Parathyroid adenoma (tissue), 2 donors: ENCODE results near the gene PRKD1.

Source experiments
- H2AFZ ChIP-seq: fragments of 300-600 bp; sonication (generic); one replicate; pipeline ENCODE4 v1.7.0; 2017; ENCODE audit warnings: antibody characterized with exemption, mild to moderate bottlenecking
- H3K27ac ChIP-seq: fragments of 300-600 bp; sonication (generic); one replicate; pipeline ENCODE4 v1.7.0; 2017
- H3K27me3 ChIP-seq: fragments of 300-600 bp; sonication (generic); one replicate; pipeline ENCODE4 v1.7.0; 2017; ENCODE audit warnings: low read length; ENCODE audit not compliant: control insufficient read depth, insufficient read depth
- H3K36me3 ChIP-seq: fragments of 300-600 bp; sonication (generic); one replicate; pipeline ENCODE4 v1.7.0; 2017; ENCODE audit warnings: low read length; ENCODE audit not compliant: control insufficient read depth, insufficient read depth
- H3K4me1 ChIP-seq: fragments of 300-600 bp; sonication (generic); one replicate; pipeline ENCODE4 v1.7.0; 2017; ENCODE audit warnings: control low read depth
- H3K4me2 ChIP-seq: fragments of 300-600 bp; sonication (generic); one replicate; pipeline ENCODE4 v1.7.0; 2017; ENCODE audit warnings: low read length
- H3K4me3 ChIP-seq: fragments of 300-600 bp; sonication (generic); one replicate; pipeline ENCODE4 v1.7.0; 2017; ENCODE audit warnings: low read depth, low read length
- H3K79me2 ChIP-seq: fragments of 300-600 bp; sonication (generic); one replicate; pipeline ENCODE4 v1.7.0; 2017; ENCODE audit warnings: control low read depth
- H3K9ac ChIP-seq: fragments of 300-600 bp; sonication (generic); one replicate; pipeline ENCODE4 v1.7.0; 2017; ENCODE audit warnings: mild to moderate bottlenecking
- H3K9me3 ChIP-seq: fragments of 300-600 bp; sonication (generic); one replicate; pipeline ENCODE4 v1.7.0; 2017; ENCODE audit warnings: low read length; ENCODE audit not compliant: control insufficient read depth
- TF ChIP-seq, protein P1 (sequence below): fragments of 300-600 bp; sonication (generic); IDR thresholded peaks from one replicate; pipeline ENCODE4 v1.7.0; 2017; ENCODE audit warnings: antibody characterized with exemption, mild to moderate bottlenecking
- donor health status: primary hyperparathyroidism.

Gene PRKD1

DNA sequence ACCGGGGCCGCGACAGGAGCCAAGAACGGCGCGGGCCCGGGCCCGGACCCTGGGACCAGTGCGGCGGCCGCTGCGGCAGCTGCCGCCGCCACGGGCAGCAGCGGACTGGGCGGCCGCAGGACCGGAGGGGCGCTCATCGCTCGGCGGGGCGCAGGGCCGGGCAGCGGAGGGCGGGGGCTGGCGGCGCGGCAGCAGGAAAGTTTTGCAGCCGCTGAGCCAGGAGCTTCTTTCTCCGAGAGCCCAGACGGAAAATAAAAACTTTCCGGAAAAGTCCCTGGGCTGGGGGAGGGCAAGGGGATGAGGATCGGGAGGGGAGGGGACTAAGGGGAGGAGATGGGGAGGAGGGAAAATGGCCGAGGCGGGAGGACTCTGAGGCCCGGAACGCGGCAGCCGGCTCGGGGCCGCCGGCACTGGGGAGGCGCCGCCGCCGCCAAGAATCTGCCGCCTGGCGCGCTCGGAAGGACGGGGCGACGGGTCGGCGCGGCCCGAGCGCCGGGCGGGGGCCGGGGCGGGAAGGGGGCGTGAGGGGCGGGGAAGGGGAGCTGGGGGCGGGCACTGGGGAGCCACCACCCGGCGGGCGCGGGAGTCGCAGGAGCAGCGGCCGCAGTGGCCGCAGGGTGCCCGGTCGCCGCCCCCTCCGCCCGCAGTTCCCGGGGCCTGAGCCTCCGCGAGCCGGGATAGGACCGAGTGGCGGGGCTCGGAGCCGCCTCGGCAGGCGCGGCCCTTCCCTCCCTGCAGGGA is at the start of gene PRKD1:
TSS of gene PRKD1 (minus strand) at position 472 of the 741 bp plus-strand sequence.
- H3K36me3 ChIP-seq = no peaks in the 10 kb centered on the region
- no peaks in the 10 kb centered on the region for H3K79me2 ChIP-seq
- peak within 1 kb of the TSS; percentile 96 for H3K4me2 ChIP-seq
- H3K4me1 ChIP-seq = peaks cover 10% of the 10 kb centered on the region
- H3K27me3 ChIP-seq = no peaks in the 10 kb centered on the region
- peak within 1 kb of the TSS; percentile 63 for H3K27ac ChIP-seq
- peak within 1 kb of the TSS; percentile 75 for H3K4me3 ChIP-seq
- H3K9me3 ChIP-seq = no peaks in the 10 kb centered on the region
- TF ChIP-seq, protein P1, sequence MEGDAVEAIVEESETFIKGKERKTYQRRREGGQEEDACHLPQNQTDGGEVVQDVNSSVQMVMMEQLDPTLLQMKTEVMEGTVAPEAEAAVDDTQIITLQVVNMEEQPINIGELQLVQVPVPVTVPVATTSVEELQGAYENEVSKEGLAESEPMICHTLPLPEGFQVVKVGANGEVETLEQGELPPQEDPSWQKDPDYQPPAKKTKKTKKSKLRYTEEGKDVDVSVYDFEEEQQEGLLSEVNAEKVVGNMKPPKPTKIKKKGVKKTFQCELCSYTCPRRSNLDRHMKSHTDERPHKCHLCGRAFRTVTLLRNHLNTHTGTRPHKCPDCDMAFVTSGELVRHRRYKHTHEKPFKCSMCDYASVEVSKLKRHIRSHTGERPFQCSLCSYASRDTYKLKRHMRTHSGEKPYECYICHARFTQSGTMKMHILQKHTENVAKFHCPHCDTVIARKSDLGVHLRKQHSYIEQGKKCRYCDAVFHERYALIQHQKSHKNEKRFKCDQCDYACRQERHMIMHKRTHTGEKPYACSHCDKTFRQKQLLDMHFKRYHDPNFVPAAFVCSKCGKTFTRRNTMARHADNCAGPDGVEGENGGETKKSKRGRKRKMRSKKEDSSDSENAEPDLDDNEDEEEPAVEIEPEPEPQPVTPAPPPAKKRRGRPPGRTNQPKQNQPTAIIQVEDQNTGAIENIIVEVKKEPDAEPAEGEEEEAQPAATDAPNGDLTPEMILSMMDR = peak; percentile 18
- H2AFZ ChIP-seq = peak within 1 kb of the TSS; percentile 94
- H3K9ac ChIP-seq = no peak within 1 kb of the TSS

DNA sequence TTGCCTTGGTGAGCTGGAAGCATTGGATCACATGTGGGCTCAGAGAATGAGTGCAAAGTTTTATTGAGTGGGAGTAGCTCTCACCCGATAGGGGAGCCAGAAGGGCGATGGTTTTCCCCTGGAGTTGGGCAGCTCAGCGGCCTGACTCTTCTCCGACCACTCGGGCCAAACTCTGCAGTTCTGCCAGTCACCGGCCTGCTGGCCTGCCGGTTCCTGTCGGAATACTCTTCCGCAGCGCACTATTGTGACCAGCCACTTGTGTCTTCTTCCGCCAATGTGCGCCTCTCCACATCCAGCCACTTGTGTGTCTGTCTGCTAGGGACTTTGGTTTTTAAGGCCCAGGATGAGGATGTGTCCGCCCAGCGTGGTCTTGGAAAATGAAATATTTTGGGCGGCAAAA is 43.5 kb upstream of the PRKD1 start:
- H3K4me1 ChIP-seq = no peaks in the 10 kb centered on the region
- H3K9me3 ChIP-seq = no peaks in the 10 kb centered on the region
- H3K9ac ChIP-seq = no peak overlapping the region
- no peaks in the 10 kb centered on the region for H3K27me3 ChIP-seq
- no peaks in the 10 kb centered on the region for H3K36me3 ChIP-seq
- no peak overlapping the region for H2AFZ ChIP-seq
- TF ChIP-seq, protein P1 = no peak
- H3K27ac ChIP-seq = no peak overlapping the region
- no peak overlapping the region for H3K4me3 ChIP-seq
- H3K4me2 ChIP-seq = no peak overlapping the region
- no peaks in the 10 kb centered on the region for H3K79me2 ChIP-seq

DNA sequence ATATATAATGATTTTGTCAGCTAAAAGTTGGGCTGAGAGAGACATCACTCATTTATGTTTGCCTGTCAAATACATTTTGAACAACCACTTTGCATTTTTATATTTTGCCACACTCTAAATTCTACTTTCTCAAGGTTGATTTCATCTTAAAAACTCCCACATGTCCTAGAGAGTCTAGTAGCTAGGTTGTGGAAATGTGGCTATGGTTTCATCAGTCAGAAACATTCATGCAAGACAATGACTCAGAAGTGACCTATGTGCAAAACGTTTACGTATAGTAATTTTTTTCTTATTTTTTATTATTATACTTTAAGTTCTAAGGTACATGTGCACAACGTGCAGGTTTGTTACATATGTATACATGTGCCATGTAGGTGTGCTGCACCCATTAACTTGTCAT is 27.4 kb upstream of the PRKD1 start:
- Histone ChIP-seq H3K9ac (no peak overlapping the region), H3K36me3 (no peaks in the 10 kb centered on the region), H3K9me3 (no peaks in the 10 kb centered on the region), H3K27ac (no peak overlapping the region), H2AFZ (no peak overlapping the region), H3K4me2 (no peak overlapping the region), H3K27me3 (no peaks in the 10 kb centered on the region), H3K4me3 (no peak overlapping the region), H3K79me2 (no peaks in the 10 kb centered on the region), H3K4me1 (no peaks in the 10 kb centered on the region)
- TF ChIP-seq, protein P1 = no peak

DNA sequence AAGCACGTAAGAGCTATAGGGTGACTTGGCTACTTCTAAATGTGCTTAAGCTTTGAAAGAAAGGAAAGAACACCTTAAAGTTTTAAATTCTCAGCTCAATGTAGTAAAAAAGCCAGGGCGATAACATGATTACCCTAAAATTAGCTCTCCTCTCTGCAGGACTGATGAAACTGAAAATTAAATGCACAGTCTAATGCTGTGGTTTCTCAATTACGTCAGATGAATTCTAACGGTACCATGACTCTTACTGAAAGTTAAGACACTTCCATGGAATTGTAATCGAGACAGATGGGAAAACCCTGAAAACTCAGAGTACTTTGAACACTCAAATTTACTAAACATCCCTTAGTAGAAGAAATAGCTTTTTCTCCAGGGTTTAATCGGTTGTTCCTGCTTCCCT is 25.9 kb upstream of the PRKD1 start:
- Histone ChIP-seq H3K4me1 (no peaks in the 10 kb centered on the region), H3K27ac (no peak overlapping the region), H3K79me2 (no peaks in the 10 kb centered on the region), H2AFZ (no peak overlapping the region), H3K4me2 (no peak overlapping the region), H3K9me3 (no peaks in the 10 kb centered on the region), H3K36me3 (no peaks in the 10 kb centered on the region), H3K4me3 (no peak overlapping the region), H3K9ac (no peak overlapping the region), H3K27me3 (no peaks in the 10 kb centered on the region)
- TF ChIP-seq, protein P1 = no peak

DNA sequence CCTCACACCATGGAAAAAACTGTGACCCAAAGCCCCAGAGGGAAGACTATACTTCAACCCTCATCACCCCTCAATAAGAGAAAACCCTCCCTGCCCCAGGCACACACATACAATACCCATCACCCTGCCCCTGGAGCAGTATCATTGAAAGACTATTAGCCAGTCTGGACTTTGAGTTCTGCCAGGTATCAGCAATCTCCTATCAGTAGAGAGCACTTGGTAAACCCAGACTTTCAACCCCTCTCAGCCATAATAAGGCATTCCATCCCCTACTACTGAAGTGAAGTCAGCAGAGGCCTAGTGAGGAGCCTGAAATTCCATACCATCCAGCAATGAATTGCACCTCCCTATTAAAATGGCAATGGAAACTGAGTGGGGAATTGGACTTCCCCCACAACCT is 16.4 kb upstream of the PRKD1 start:
- Histone ChIP-seq H3K27me3 (no peaks in the 10 kb centered on the region), H3K9me3 (no peaks in the 10 kb centered on the region), H3K4me1 (no peaks in the 10 kb centered on the region), H3K9ac (no peak overlapping the region), H3K4me2 (no peak overlapping the region), H3K4me3 (no peak overlapping the region), H3K36me3 (no peaks in the 10 kb centered on the region), H3K27ac (no peak overlapping the region), H3K79me2 (no peaks in the 10 kb centered on the region), H2AFZ (no peak overlapping the region)
- TF ChIP-seq, protein P1 = no peak
